GM12878 (cell line): ENCODE results near the gene PISD. TPM values are rescaled to one million over a fixed set of nuclear protein-coding genes. Genes with fewer than 3 reads are reported as not detected.

Experiments used
- ATAC-seq: fragments of 200-7000 bp; cut with Tn5 transposase; 3 replicates; pipeline ENCODE4 v1.9.1; 2020; ENCODE audit warnings: mild to moderate bottlenecking, moderate library complexity
- BruUV-seq: library from RNA; stranded (reverse); fragments of 400-500 nt; replicated peaks from 2 replicates; lab custom pipeline; 2021; lab: Mats Ljungman, UMichigan
- CTCF ChIA-PET: fragments of 300-600 bp; sonication (Branson Sonifier 250); formaldehyde crosslinking; extraction: SDS; loops from one replicate; lab custom pipeline; 2021; ENCODE audit warnings: inconsistent platforms; lab: Yijun Ruan, JAX
- POLR2A ChIA-PET: fragments of 350-600 bp; formaldehyde crosslinking; extraction: SDS; loops from one replicate; lab custom pipeline; 2021; ENCODE audit warnings: inconsistent platforms; lab: Charles Lee
- RAD21 ChIA-PET: fragments of 300-600 bp; sonication (Branson Sonifier 250); formaldehyde crosslinking; loops from one replicate; lab custom pipeline; 2023; ENCODE audit warnings: antibody characterized with exemption; ENCODE audit not compliant: unreplicated experiment; lab: Charles Lee
- SMC1A ChIA-PET: fragments of 300-600 bp; sonication (Branson Sonifier 250); formaldehyde crosslinking; loops from one replicate; lab custom pipeline; 2023; ENCODE audit not compliant: unreplicated experiment, uncharacterized antibody; lab: Charles Lee
- DNase-seq: peaks from one replicate; pipeline ENCODE4 v3.0.0-alpha.2; 2011; ENCODE audit warnings: low read depth, low spot score
- FAIRE-seq: peaks from 3 replicates; lab custom pipeline; 2011; peaks lifted over from hg19 to GRCh38; lab: Jason Lieb, UNC
- H2AFZ ChIP-seq: 2 replicates; pipeline ENCODE4 v1.6.0; 2011; ENCODE audit warnings: low read depth, low read length, control low read depth; ENCODE audit not compliant: control insufficient read depth
- H3K27ac ChIP-seq: 2 replicates; pipeline ENCODE4 v1.5.1; 2011; ENCODE audit warnings: control low read depth; ENCODE audit not compliant: control insufficient read depth, insufficient read depth
- H3K27me3 ChIP-seq, 2 experiments: replicated peaks in 1 of 2; 2 replicates each; pipeline versions ENCODE4 v1.6.0 to v1.6.1; 2011; ENCODE audit warnings: low read length in 1 of 2; ENCODE audit not compliant: control insufficient read depth in 2 of 2, insufficient read depth in 2 of 2
- H3K36me3 ChIP-seq, 2 experiments: 2 replicates each; pipeline ENCODE4 v1.5.1; 2011; ENCODE audit warnings: low read length in 1 of 2; ENCODE audit not compliant: control insufficient read depth in 2 of 2, insufficient read depth in 2 of 2
- H3K4me1 ChIP-seq: 2 replicates; pipeline ENCODE4 v1.6.1; 2011; ENCODE audit warnings: mild to moderate bottlenecking, low read length, moderate library complexity, mixed read lengths; ENCODE audit not compliant: control insufficient read depth, insufficient read depth
- H3K4me2 ChIP-seq: 2 replicates; pipeline ENCODE4 v1.6.0; 2011; ENCODE audit warnings: control low read depth; ENCODE audit not compliant: control insufficient read depth, insufficient read depth
- H3K4me3 ChIP-seq: fragments of 200-600 bp; sonication (generic); 2 replicates; pipeline ENCODE4 v1.5.1; 2016
- H3K79me2 ChIP-seq: 2 replicates; pipeline ENCODE4 v1.6.0; 2011; ENCODE audit warnings: low read length; ENCODE audit not compliant: control insufficient read depth, insufficient read depth
- H3K9ac ChIP-seq: 2 replicates; pipeline ENCODE4 v1.8.0; 2011; ENCODE audit warnings: low read length, control low read depth, mixed read lengths; ENCODE audit not compliant: control insufficient read depth, insufficient read depth
- H3K9me3 ChIP-seq: replicated peaks from 3 replicates; pipeline ENCODE4 v1.5.1; 2011; ENCODE audit warnings: mild to moderate bottlenecking, low read length; ENCODE audit not compliant: control insufficient read depth, insufficient read depth
- H4K20me1 ChIP-seq: 2 replicates; pipeline ENCODE4 v1.6.0; 2011; ENCODE audit not compliant: control insufficient read depth, insufficient read depth
- CBX3 ChIP-seq: fragments of 200-600 bp; sonication (generic); IDR thresholded peaks from 2 replicates; pipeline ENCODE4 v1.6.1; 2016; ENCODE audit warnings: low read depth, borderline replicate concordance
- CHD2 ChIP-seq: IDR thresholded peaks from 2 replicates; pipeline ENCODE4 v1.6.1; 2011; ENCODE audit warnings: low read depth, low read length, improper control_type of control experiment, borderline replicate concordance
- LARP7 ChIP-seq: fragments of 450-650 bp; IDR thresholded peaks from 2 replicates; pipeline ENCODE4 v1.6.1; 2017; ENCODE audit warnings: mild to moderate bottlenecking
- POLR2A ChIP-seq: IDR thresholded peaks from 2 replicates; pipeline ENCODE4 v1.6.1; 2011; ENCODE audit warnings: low read depth, mild to moderate bottlenecking, low read length
- SMC3 ChIP-seq: IDR thresholded peaks from 2 replicates; pipeline ENCODE4 v1.6.1; 2011; ENCODE audit warnings: low read length, improper control_type of control experiment, borderline replicate concordance
- SPI1 ChIP-seq: IDR thresholded peaks from 2 replicates; pipeline ENCODE4 v1.6.1; 2011; ENCODE audit warnings: low read depth, mild to moderate bottlenecking, low read length, moderate library complexity, borderline replicate concordance; ENCODE audit not compliant: insufficient read depth
- TARDBP ChIP-seq: IDR thresholded peaks from 2 replicates; pipeline ENCODE4 v1.6.1; 2016; ENCODE audit warnings: borderline replicate concordance
- YBX1 ChIP-seq: fragments of 450-650 bp; IDR thresholded peaks from 2 replicates; pipeline ENCODE4 v1.6.1; 2016; ENCODE audit warnings: antibody characterized with exemption
- WGBS: methylation state at CpG from one replicate; pipeline ENCODE4 v1.1.6; 2016; ENCODE audit warnings: low lambda C conversion rate; ENCODE audit not compliant: insufficient replicate concordance, insufficient coverage; ENCODE audit errors: missing lambda C conversion rate; 5-methylcytosine and 5-hydroxymethylcytosine counted together
- in situ Hi-C: fragments of 300-500 bp; cut with MboI; formaldehyde crosslinking; loops from 9 replicates; pipeline ENCODE4 v1.14.3; 2018; ENCODE audit warnings: mixed read lengths
- intact Hi-C: fragments of 100-400 bp; cut with micrococcal nuclease; formaldehyde crosslinking; loops from one replicate; pipeline ENCODE4 v1.14.2; 2022; ENCODE audit not compliant: unreplicated experiment
- polyA plus RNA-seq, 11 experiments: library from polyadenylated mRNA; depleted of rRNA in 4 of 11; unstranded in 6 of 11; stranded (reverse) in 5 of 11; fragments of >200 nt; fragmentation: Nextera tagmentation in 4 of 11; fragmentation: Illumina TruSeq in 1 of 11; extraction: Ambion mirVana in 4 of 11; extraction: Trizol in 1 of 11; gene quantifications; 1 replicate in 1 of 11; 2 replicates in 10 of 11; pipeline versions ENCODE4 v1.2.1 to v1.2.3, GENCODE V29; 2011 to 2016; ENCODE audit warnings: inconsistent platforms in 2 of 11, missing spikeins in 2 of 11, low read depth in 1 of 11
- total RNA-seq, 4 experiments: library from RNA; depleted of rRNA in 3 of 4; stranded (reverse); fragments of >200 nt in 3 of 4; fragmentation: Illumina TruSeq in 1 of 4; extraction: Trizol in 1 of 4; gene quantifications; 2 replicates each; pipeline versions ENCODE4 v1.2.1 to v1.2.3, GENCODE V29; 2013 to 2021
- TF ChIP-seq, protein P1 (sequence below): fragments of 450-650 bp; conservative IDR thresholded peaks from 2 replicates; pipeline ENCODE4 v1.6.1; 2017; ENCODE audit warnings: mild to moderate bottlenecking, moderate library complexity
- TF ChIP-seq, protein P2 (sequence below), 3 experiments: IDR thresholded peaks in 2 of 3; conservative IDR thresholded peaks in 1 of 3; 2 replicates each; pipeline ENCODE4 v1.5.1; 2011; ENCODE audit warnings: low read depth in 3 of 3, low read length in 3 of 3, mild to moderate bottlenecking in 3 of 3, control low read depth in 2 of 3, moderate library complexity in 2 of 3, inconsistent platforms in 1 of 3, mixed read lengths in 1 of 3; ENCODE audit not compliant: control insufficient read depth in 2 of 3, insufficient read depth in 1 of 3; ENCODE audit errors: extremely low read depth in 1 of 3
- TF ChIP-seq, protein P3 (sequence below): fragments of 450-650 bp; IDR thresholded peaks from 2 replicates; pipeline ENCODE4 v1.6.1; 2017; ENCODE audit warnings: mild to moderate bottlenecking, moderate library complexity
- TF ChIP-seq, protein P4 (sequence below): IDR thresholded peaks from 2 replicates; pipeline ENCODE4 v1.6.1; 2011; ENCODE audit warnings: borderline replicate concordance, low read depth, mild to moderate bottlenecking, moderate library complexity, low read length; ENCODE audit not compliant: insufficient read depth, poor library complexity, severe bottlenecking

PISD gene
- total and polyA plus RNA-seq, 10 of the 15 experiments (the other 5 are each of a cell fraction or from before 2014, with no cell fraction given): 25.8 to 62.7 (median 45.8) TPM

DNA sequence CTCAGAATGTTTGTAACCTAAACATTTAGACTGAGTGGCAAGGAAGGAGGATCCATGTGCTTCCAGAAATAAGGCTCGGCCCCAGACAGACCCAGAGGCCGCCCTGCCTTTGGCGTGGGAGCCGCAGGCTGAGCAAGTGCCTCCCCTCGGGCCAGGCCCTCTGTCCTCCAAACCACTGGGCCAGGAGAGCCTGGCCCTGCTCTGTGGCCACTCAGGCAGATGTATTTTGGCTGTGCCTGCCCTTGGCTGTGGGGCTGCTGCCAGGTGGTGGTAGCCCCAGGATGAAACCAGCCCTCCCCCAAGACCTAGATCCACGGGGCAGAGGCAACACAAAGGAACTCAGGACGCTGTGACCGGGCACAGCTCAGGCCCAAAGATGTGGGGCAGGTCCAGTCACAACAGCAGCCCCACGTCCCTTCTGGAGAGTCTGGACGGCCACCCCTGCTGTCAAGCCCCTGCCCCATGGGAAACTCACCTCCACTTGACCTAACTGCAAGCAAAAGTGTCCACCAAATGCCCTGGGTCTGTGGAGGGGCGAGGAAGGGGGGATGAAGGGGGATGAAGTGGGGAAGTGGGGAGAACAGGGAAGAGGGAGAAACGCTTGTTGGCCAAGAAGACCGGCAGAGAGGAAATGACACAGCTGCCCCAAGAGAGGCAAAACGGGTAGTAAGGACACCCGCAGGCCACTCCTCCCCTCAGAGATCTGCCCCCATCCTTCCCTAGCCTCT is 24.0 kb downstream of the PISD start:
- ChIA-PET POLR2A (interaction anchor here (0.6 to 5.4 kb wide), 14 partner anchors 9 to 1819 kb away, joined by 3 to 28 read pairs (median 4); partner anchors contain the start of gene PISD), SMC1A (interaction anchor here (0.6 to 8.5 kb wide), 13 partner anchors 9 to 293 kb away, joined by 3 to 88 read pairs (median 4); partner anchors contain the start of gene PISD), RAD21 (interaction anchor here (0.6 to 7.4 kb wide), 14 partner anchors 9 to 186 kb away, joined by 3 to 49 read pairs (median 4); partner anchors contain the start of gene PISD), CTCF (interaction anchor here (0.7 to 6.8 kb wide), 13 partner anchors 8 to 303 kb away, joined by 3 to 51 read pairs (median 6); partner anchors contain the start of genes DEPDC5 and PISD)
- H3K4me3 ChIP-seq: peak overlapping the region; percentile 71
- in situ Hi-C loops (loop anchor here (5.0 kb wide), 2 partner anchors 146 to 286 kb away; no protein-coding TSS in a partner anchor), intact Hi-C loops (no loop called here)
- H3K9ac ChIP-seq: peak overlapping the region; percentile 84
- ATAC-seq: peak; percentile 83
- peak; percentile 75 for FAIRE-seq
- 0% methylated on average over 14 of the region's 15 CpGs for WGBS
- no peaks in the 10 kb centered on the region; the same call in 2 of the 3 replicates for H3K9me3 ChIP-seq
- no peaks in the 10 kb centered on the region for H4K20me1 ChIP-seq
- BruUV-seq: TSS peak; percentile 92
- H3K79me2 ChIP-seq: peaks cover 66% of the 10 kb centered on the region
- peak overlapping the region; percentile 98 for H3K27ac ChIP-seq
- no peaks in the 10 kb centered on the region; a peak in 2 of 4 replicates for H3K36me3 ChIP-seq
- peak overlapping the region; percentile 10; the same call in 1 of the 2 replicates for H2AFZ ChIP-seq
- no peak for DNase-seq
- H3K4me2 ChIP-seq: peak overlapping the region; percentile 100
- H3K4me1 ChIP-seq: peaks cover 52% of the 10 kb centered on the region
- no peaks in the 10 kb centered on the region for H3K27me3 ChIP-seq
- TF ChIP-seq POLR2A (0 out of 2 replicates have a peak, but pooled peaks have one; percentile 56), TARDBP (no peak), SMC3 (0 out of 2 replicates have a peak, but pooled peaks have one; percentile 5), CHD2 (0 out of 2 replicates have a peak, but pooled peaks have one; percentile 6), CBX3 (no peak), SPI1 (peak; percentile 73), YBX1 (no peak), LARP7 (no peak)
- TF ChIP-seq, protein P1, sequence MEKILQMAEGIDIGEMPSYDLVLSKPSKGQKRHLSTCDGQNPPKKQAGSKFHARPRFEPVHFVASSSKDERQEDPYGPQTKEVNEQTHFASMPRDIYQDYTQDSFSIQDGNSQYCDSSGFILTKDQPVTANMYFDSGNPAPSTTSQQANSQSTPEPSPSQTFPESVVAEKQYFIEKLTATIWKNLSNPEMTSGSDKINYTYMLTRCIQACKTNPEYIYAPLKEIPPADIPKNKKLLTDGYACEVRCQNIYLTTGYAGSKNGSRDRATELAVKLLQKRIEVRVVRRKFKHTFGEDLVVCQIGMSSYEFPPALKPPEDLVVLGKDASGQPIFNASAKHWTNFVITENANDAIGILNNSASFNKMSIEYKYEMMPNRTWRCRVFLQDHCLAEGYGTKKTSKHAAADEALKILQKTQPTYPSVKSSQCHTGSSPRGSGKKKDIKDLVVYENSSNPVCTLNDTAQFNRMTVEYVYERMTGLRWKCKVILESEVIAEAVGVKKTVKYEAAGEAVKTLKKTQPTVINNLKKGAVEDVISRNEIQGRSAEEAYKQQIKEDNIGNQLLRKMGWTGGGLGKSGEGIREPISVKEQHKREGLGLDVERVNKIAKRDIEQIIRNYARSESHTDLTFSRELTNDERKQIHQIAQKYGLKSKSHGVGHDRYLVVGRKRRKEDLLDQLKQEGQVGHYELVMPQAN: 0 out of 2 replicates have a peak, but pooled peaks have one; percentile 14
- TF ChIP-seq, protein P2, sequence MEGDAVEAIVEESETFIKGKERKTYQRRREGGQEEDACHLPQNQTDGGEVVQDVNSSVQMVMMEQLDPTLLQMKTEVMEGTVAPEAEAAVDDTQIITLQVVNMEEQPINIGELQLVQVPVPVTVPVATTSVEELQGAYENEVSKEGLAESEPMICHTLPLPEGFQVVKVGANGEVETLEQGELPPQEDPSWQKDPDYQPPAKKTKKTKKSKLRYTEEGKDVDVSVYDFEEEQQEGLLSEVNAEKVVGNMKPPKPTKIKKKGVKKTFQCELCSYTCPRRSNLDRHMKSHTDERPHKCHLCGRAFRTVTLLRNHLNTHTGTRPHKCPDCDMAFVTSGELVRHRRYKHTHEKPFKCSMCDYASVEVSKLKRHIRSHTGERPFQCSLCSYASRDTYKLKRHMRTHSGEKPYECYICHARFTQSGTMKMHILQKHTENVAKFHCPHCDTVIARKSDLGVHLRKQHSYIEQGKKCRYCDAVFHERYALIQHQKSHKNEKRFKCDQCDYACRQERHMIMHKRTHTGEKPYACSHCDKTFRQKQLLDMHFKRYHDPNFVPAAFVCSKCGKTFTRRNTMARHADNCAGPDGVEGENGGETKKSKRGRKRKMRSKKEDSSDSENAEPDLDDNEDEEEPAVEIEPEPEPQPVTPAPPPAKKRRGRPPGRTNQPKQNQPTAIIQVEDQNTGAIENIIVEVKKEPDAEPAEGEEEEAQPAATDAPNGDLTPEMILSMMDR (IDR thresholded peaks at IDR 0.05 in 2 of 3, conservative IDR thresholded peaks at IDR 0.05 in 1 of 3; ENCODE audit: control insufficient read depth in 2 of 3, extremely low read depth in 1 of 3, insufficient read depth in 1 of 3, low read depth in 3 of 3, low read length in 3 of 3): no peak
- TF ChIP-seq, protein P3, sequence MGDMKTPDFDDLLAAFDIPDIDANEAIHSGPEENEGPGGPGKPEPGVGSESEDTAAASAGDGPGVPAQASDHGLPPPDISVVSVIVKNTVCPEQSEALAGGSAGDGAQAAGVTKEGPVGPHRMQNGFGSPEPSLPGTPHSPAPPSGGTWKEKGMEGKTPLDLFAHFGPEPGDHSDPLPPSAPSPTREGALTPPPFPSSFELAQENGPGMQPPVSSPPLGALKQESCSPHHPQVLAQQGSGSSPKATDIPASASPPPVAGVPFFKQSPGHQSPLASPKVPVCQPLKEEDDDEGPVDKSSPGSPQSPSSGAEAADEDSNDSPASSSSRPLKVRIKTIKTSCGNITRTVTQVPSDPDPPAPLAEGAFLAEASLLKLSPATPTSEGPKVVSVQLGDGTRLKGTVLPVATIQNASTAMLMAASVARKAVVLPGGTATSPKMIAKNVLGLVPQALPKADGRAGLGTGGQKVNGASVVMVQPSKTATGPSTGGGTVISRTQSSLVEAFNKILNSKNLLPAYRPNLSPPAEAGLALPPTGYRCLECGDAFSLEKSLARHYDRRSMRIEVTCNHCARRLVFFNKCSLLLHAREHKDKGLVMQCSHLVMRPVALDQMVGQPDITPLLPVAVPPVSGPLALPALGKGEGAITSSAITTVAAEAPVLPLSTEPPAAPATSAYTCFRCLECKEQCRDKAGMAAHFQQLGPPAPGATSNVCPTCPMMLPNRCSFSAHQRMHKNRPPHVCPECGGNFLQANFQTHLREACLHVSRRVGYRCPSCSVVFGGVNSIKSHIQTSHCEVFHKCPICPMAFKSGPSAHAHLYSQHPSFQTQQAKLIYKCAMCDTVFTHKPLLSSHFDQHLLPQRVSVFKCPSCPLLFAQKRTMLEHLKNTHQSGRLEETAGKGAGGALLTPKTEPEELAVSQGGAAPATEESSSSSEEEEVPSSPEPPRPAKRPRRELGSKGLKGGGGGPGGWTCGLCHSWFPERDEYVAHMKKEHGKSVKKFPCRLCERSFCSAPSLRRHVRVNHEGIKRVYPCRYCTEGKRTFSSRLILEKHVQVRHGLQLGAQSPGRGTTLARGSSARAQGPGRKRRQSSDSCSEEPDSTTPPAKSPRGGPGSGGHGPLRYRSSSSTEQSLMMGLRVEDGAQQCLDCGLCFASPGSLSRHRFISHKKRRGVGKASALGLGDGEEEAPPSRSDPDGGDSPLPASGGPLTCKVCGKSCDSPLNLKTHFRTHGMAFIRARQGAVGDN: peak; percentile 36; the same call in 1 of the 2 replicates
- TF ChIP-seq, protein P4, sequence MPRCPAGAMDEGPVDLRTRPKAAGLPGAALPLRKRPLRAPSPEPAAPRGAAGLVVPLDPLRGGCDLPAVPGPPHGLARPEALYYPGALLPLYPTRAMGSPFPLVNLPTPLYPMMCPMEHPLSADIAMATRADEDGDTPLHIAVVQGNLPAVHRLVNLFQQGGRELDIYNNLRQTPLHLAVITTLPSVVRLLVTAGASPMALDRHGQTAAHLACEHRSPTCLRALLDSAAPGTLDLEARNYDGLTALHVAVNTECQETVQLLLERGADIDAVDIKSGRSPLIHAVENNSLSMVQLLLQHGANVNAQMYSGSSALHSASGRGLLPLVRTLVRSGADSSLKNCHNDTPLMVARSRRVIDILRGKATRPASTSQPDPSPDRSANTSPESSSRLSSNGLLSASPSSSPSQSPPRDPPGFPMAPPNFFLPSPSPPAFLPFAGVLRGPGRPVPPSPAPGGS: no peak
